Inflammatory macrophage treated with lipopolysaccharide for 4 hours (primary cell): ENCODE measurements around the gene IGF1.

Experiments used
- DNase-seq: peaks from one replicate; pipeline ENCODE4 v3.0.0-alpha.2; 2020

IGF1 gene

DNA sequence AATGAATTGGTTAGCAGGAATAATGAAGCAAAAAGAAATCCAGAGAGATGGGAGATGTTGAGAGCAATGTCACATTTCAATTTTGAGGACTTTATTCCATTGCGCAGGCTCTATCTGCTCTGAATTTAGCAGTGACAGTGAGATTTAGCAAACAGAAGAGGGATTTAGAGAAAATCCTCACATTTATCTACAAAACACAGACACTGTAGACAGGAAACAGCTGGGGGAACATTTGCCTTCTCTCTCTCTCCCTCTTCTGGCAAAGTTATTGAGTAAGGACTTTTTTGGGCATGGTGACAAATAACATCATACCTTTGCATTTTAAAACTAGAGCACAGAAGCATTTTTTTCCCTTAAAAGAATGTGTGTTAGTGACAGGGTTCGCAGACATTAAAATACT lies at the start of gene IGF1:
Gene IGF1, minus strand, starts transcription at position 158 of the 400 bp plus-strand sequence. CDS start 182 bp downstream, outside the sequence.
- no peak for DNase-seq

DNA sequence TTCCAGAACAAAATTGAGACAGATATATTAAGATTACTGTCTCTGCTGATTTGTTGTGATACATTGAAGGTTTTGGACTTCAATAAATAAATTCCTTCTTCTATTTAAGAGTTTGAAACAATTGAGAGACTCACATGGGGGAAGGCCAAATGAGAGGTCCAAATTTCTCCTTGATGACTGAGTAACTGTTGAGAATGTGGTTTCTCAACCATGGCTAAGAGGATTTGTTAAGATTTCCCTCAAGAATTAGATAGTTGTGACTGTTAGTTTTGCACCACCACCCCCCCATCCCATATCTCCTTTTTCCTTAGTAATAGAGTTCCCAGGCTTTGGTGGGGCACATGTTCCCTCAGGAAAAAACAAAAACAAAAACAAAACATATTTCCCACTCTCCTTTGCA lies 47.7 kb upstream of the IGF1 start:
- DNase-seq, result no peak

DNA sequence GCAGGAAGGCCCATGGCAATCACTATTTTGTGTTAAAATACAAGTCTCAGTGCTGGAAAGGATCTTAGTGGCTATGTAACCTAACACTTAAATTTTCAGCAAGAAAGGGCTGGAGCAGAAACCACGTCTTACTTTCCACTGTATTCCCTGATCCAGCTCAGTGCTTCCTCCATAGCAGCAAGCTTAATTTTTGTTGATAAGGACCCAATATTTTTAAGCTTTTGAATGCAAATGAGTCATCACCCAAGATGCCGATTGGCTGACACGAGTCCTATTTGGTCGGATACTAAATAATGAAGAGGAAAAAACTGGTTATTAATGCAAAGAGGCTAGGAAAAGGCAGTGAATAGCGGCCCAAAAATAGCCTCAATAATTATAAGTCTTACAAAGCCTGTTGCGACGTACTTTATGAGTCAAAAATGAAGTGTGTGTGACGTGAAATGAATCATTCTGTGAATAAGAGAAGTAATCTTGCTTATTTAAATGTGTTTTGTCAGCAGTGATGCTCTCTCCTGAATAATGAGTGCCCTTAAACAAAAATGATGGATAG lies 46.9 kb upstream of the IGF1 start:
- DNase-seq, result peak; percentile 29

DNA sequence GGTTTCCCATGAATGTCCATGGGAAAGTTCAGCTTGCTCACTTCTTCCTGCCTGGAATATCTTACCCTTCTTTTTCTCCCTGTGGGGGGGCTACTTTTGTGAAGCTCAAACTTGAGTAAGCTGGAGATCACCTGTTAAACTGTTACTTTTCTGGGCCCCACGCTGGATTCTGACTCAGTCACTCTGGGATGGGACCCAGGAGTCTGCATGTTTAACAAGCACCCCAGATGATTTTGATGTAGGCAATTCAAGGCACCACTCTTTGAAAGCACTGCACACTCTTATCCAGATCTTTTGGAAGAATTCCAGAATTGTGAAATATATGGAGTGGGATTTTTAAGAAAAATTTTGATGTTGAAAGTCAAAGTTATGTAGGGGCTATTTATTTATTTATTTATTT lies 46.3 kb upstream of the IGF1 start:
- DNase-seq, result no peak

DNA sequence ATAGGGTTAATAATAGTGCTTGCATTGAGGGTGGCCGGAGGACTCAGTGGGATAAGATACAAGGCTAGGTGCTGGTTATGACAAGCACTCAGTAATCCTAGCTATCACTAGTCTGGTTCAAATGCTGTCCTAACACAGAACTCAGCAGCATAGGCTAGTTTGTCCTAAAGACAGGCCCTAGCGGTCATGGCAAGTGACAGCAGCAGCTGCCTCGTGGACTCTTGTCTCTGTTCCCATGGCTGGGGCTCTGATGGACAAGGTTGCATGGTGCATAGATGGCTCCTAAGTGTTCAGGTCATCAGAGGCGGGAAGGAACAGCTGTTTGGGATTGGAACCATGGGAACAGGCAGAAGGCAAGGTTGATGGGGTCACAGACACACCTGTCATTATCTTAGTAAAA lies 42.4 kb upstream of the IGF1 start:
- no peak for DNase-seq

DNA sequence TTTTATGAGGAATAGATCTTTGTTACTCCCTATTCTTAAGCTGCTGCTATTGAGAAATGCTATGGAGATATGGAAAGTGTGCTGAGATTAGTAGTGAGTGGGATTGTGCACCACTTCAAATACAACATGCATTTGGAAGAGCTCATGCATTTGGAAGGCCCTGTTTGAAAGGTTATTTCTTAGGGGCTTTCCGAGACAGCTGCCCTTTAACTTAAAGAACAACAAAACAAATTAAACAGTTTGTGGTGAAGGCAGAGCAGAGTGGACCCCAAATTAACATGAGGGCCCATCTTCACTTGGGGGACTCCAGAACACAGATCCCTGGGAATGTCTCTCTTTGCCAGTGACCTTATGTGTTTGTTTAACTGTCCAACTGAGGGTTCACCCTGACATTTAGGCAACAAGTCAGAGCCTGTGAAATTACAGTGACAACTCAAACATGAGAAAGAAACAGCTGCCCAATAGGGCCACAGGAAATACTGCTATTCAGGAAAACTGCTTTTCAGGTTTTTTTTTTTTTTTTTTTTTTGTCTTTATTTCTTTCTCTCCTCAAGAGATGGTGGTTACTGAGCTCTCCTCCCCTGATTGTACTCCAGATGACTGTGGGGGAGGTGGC lies 41.4 kb upstream of the IGF1 start:
- no peak for DNase-seq

DNA sequence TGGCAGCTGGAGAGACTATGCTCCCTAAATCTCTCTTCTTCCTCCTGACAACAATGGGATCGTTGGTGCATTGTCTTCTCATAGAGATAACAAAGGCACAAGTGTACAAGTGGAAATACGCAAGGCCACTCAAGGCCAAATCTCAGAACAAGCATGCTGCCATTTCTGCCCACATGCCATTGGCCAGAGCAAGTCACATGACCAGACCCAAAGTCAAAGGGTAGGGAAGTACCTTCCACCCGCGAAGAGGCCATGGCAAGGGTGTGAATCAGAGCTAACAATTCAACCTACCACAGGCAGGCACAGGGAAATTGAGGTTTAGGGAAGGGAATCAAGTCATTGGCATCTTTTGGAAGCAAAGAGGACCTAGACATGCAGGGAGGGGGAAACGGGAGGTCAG lies 38.5 kb upstream of the IGF1 start:
- DNase-seq, result no peak

DNA sequence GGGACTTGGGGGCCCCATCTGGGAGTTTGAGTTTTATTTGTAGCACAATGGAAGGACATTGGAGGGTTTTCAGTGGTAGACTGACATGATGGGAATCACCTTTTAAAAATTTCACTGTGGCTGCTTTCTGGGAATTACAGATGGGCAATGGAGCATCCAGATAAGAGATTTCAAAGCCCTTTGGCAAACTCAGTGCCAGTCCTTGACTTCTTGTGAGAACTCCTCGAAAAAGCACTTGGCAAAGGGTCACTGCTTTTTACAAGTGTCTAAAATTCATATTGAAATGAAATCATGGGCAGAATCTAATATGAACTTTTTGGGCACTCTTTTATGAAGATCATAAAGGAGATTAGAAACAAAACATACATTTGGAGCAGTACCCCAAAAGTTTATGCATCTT lies 34.3 kb upstream of the IGF1 start:
- DNase-seq, result no peak

DNA sequence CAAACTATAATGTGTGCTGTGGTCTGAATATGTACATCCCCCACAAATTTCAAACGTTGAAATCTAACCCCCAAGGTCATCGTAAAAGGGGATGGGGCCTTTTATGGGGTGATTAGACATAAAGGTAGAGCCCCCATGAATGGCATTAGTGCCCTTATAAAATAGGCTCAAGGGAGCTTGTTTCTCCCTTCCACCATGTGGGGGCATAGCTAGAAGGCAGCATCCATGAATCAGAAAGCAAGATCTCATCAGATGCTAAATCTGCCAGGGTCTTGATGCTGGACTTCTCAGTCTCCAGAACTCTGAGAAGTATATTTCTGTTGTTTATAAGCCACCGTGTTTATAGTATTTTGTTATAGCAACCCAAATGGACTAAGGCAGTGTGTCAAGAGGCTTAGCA lies 33.4 kb upstream of the IGF1 start:
- no peak for DNase-seq

DNA sequence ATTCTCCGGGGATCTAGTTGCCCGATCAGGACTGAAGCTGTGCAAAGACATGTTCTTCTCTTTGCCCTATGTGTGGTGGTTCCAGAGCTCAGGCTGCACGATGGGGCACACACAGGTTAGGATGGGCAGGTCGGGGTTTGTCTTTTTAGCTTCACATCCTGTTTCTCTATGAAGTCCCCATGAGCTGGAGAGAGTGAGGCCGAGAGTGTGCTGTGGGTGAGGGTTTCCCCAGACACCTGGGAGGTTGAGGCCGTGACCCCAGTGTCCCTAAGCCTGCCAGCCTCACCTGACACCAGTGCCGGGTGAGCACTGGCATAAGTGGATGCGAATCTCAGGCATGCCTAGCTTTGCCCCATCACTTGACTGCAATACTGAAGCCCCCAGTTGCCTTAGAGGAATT lies 32.9 kb upstream of the IGF1 start:
- no peak for DNase-seq

DNA sequence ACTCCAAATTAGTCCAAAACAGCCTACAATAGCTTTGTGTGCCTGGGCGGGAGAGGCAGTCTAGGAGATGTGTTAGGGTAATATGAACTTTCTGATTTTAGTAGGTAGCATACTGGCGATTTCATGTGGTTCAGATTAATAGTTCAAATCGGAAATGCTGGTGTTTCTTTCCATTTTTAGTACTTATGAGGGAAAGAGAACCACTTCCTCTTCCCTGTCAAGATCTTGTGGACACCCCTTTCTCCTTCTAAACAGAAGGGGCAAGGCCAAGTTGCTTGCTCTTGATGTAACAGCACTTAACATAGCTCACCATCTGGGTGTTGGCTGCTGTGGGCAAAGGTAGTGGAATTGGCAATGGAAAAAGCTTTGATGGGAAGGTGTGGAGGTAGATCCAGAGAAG lies 32.2 kb upstream of the IGF1 start:
- DNase-seq, result no peak

DNA sequence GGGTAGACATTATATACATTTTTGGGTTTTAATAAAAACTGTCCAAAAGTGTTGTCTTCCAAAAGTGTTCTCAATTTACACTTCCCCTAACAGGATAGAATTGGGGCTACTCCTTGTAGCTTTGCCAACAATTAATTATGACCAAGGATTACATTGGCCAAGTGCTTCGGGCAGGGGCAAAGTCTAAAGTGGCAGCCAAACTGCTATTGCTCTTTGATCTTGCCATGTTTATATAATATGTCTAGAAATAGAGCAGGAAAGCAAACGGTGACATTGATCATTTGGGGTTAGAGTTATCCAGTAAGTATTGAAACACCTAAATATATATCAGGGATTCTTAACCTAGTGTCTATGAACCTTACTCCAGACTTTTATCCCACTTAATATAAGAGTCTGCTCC lies 31.2 kb upstream of the IGF1 start:
- no peak for DNase-seq

DNA sequence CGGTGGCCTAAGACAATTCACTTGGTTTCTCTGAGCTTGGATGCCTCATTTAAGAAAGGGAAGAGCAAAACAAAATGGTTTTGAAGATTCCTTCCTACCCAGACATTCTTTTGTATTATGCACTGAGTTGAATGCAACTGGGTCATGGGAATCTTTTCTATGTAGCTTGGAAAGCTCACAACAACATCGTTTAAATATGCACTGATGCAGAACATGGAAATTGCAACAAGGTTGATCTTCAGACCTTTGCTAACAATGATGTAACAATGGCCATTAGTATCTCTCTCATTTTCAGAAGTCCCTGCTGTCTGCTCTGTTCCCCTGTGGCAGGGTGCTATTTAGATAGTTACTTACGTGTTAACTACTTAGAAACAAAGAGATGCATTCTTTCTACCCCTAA lies 30.1 kb upstream of the IGF1 start:
- no peak for DNase-seq

DNA sequence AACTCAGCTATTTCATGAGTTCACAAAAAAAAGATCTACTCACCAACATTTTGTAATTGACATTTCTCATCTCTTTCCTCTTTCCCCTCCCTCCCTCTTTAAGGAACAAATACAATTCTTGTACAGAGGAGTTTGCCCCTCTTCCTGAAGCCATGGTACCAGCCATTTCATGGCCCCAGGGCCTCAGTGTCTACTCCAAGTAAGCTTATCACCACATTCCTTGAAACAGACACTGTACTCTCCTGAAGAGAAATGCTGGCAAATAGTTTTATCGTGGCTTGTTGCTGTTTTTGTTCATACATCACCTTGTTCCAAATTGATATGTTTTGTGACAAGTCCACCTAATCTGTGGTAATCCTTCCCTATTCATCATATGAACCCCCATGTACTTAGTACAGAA lies 29.7 kb upstream of the IGF1 start:
- DNase-seq, result no peak

DNA sequence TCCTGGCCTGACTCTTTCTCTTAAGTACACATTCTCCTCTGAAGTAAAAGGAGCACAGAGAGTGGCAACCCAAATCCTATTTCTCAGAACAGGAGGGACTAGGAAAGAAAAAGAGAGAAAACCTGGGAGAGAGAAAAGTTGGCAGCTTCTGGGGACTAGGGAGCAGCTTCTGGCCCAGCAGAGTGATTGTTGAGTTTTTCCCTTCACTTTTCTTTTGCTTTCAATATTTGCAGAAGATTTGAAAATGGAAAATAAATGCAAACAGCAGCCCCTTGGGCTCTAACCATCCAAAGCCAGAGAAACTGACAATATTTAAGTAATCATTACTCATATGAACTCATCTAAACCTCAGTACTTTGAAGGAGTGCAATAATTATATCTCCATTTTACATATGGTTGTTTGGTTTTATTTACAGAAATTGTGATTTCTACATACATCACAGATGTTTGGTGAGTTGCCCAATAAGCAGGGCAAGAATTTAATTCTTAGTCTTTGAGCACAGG lies 28.8 kb upstream of the IGF1 start:
- no peak for DNase-seq

DNA sequence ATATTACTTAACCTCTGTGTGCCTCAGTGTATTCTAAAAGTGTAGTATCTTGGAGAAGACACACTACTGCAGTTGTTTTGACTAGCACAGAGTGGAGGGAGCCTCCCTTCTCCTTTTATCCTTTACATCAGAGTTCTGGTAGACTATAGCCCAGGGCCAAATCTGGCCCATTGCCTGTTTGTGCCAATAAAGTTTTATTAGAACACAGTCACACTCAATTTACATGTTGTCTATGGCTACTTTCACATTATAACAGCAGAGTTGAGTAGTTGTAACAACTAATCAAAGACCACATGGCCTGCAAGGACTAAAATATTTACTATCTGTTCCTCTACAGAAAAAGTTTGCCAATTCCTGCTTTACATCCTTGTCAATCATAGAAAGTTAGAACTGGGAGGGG lies 27.7 kb upstream of the IGF1 start:
- DNase-seq, result no peak

DNA sequence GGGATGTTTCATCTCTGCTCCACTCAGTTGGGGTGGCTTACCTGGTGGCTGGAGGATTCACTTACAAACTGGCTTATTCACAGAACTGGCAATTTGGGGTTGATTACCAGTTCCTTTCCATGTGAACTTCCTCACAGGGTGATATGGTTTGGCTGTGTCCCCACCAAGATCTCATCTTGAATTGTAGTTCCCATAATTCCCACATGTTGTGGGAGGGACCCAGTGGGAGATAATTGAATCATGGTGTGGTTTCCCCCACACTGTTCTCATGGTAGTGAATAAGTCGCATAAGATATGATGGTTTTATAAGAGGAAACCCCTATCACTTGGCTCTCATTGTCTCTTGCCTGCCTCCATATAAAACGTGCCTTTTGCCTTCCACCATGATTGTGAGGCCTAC lies 26.9 kb upstream of the IGF1 start:
- DNase-seq, result peak; percentile 35

DNA sequence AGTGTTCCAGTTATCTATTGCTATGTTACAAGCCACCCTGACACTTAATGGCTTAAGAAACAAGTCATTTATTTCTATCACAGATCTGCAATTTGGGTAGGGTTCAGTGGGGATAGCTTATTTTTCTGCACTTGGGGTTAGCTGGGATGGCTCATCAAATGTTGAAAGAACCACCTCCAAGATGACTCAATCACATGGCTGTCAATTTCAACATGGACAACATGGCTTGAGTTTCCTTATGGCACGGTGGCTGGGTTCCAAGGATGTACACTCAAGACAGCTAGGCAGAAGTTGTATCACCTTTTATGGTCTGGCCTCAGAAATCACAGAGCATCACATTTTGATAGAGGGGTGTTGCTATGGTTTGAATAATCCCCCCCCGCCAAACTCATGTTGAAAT lies 24.5 kb upstream of the IGF1 start:
- peak; percentile 74 for DNase-seq

DNA sequence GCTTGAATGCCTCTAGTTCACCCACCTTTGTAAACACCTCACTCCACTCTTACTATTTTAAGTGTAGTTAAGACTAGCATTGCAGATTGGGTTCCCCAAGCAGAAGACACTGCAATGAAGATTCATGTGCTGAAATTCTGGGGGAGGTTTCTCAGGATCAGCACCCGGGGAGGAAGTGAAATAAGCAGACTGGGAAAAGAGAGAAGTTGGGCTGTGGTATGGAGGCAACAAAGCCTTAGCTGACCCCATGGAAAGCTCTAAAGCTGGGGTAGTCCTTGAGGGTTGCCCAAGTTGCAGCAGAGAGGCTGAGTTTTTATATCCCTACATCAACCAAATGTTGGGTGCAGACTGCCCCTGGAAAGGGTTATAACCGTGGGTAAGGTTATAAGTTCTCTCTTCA lies 23.9 kb upstream of the IGF1 start:
- peak; percentile 90 for DNase-seq

DNA sequence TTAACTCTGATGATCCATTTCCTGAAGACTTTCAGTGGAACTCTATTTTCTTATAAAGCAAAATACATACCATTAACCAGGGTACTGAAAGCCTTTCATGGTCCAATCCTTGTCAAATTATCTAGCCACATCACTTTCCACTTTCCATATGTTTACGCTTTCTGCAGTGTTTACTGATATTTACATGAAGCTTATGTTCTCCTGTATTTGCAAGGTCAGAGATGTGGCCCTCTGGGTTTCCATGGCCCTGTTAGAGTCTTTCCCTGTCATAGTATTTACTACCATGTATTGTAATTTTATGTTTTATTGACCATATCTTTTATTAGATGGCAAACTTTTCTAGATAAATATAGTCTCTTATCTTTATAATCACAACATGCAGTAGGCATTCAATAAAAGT lies 23.5 kb upstream of the IGF1 start:
- no peak for DNase-seq

DNA sequence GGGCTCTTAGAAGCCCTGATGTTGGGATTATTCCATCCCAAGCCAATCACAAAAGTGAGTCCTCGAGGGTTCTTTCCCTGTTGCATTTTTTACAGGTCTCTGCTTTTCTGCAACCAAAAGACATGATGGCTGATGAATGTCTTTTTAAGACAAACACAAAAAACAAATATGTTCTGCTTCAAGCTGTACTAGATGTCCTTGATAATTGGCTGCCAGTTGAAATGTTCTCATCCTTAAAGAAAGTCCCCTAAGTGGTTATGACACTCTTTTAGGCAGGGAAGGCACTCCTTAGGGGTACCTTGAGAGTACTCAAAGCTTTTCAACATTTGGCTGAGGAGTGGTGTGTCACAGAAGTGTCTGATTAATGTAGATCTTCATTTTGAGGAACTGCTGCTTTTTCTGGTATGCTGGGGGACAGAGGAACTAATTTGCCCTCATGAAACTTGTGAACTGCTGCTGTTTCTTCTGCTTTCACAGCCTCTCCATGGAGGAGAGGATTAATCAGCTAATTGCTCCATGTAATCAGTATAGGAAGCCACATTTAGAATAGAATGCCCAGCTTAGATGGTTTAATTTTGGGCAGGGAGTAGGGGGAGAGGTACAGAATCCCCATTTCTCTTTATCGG lies 22.8 kb upstream of the IGF1 start:
- peak; percentile 89 for DNase-seq

DNA sequence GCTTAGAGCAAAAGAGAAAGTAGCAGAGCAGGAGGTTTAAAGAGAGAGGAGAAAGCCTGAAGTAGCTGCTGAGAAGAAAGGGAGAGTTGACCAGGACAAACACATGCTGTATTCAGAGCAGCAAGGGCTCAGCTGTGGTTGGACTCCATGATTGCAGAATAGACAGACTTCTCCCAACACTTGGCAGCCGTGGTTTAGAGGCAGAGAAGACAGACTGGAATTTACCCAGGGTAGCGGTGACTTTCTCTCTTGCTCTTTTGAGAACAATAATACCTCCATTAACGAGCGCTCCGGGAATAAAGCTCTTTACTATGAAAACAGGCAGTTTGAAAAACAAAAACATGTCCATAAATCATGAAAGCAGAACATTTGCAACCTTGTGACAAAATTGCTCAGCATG lies 21.4 kb upstream of the IGF1 start:
- peak; percentile 29 for DNase-seq

DNA sequence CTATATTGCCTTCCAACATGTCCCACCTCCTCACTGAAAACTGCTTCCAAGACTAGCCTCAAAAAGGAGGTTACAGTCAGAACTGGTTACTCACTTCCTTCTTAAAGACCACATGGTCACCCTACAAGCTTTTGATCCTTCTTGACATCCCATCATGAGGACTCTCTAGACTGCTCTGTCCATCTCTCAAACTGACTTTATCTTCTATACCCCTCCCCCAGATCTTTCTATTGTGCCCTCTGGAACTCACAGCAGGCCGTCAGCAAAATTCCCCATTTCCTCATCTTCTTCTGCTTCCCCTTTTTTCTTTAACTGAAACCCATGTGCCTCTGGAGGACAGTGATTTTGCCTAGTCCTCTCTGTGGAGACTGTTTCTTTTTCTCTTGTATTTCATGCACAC lies 18.1 kb upstream of the IGF1 start:
- peak; percentile 85 for DNase-seq

DNA sequence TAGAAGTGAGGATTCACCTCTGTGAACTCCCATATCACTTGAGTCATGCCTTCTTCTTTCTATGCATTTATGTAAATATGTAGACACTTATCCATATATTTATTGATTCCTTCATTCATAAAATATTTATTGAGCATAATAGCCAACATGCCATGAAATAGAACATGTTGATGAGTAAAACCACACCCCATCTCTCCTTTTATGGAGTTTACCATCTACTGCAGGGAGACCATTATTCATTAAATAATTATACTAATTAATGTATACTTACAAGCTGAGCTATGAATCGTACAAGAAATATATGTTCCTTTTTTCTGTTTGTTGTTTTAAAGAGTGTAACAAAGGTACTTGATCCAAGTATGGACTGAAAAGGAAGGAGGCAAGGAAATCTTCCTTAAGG lies 17.4 kb upstream of the IGF1 start:
- no peak for DNase-seq

DNA sequence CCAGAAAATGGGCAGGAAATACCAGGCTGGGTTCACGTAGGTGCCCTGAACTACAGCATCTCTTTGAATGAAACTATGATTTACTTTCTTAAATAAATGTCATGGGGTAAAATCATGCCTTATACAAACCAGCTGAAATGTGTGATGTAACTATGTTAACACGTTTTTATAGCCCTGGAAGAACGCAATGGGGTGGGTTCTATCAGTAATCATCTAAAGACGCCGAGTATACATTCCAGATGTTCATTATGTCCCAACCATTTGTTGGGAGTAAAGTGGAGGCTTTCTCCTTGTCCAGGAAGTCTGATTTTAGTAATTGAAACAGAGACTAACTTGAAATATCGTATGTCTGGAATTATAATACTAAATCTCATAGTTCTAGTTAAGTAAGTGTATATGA lies 16.2 kb upstream of the IGF1 start:
- no peak for DNase-seq
